Neuronal stem cell (in vitro differentiated cells): ENCODE measurements around the gene JAKMIP2.
"Not testable (repeated sequence)": the region's sequence is repeated elsewhere in the genome, so short reads cannot be mapped to it uniquely, and the experiment has no call there.

ENCODE experiments used
- DNase-seq: peaks from one replicate; pipeline ENCODE4 v3.0.0-alpha.2; 2013; ENCODE audit warnings: low spot score
- H2AFZ ChIP-seq: one replicate; pipeline ENCODE4 v1.6.1; 2013; ENCODE audit warnings: mild to moderate bottlenecking, low read length, inconsistent platforms
- H2AK5ac ChIP-seq: 2 replicates; pipeline ENCODE4 v1.6.1; 2013; ENCODE audit warnings: low read depth, mild to moderate bottlenecking, inconsistent platforms, low read length, moderate library complexity, mixed read lengths
- H2BK120ac ChIP-seq: 2 replicates; pipeline ENCODE4 v1.6.1; 2013; ENCODE audit warnings: low read depth, mild to moderate bottlenecking, inconsistent platforms, low read length, moderate library complexity, mixed read lengths
- H2BK12ac ChIP-seq: one replicate; pipeline ENCODE4 v1.6.1; 2013; ENCODE audit warnings: low read length, inconsistent platforms
- H2BK15ac ChIP-seq: 2 replicates; pipeline ENCODE4 v1.6.1; 2013; ENCODE audit warnings: mild to moderate bottlenecking, low read length, inconsistent platforms, mixed read lengths
- H2BK5ac ChIP-seq: one replicate; pipeline ENCODE4 v1.6.1; 2013; ENCODE audit warnings: inconsistent platforms, mild to moderate bottlenecking, low read length, moderate library complexity
- H3K14ac ChIP-seq: one replicate; pipeline ENCODE4 v1.6.1; 2013; ENCODE audit warnings: low read length, inconsistent platforms
- H3K18ac ChIP-seq: 2 replicates; pipeline ENCODE4 v1.6.1; 2013; ENCODE audit warnings: low read length, inconsistent platforms
- H3K23ac ChIP-seq: 2 replicates; pipeline ENCODE4 v1.6.1; 2013; ENCODE audit warnings: low read depth, mild to moderate bottlenecking, mixed read lengths, low read length, inconsistent platforms; ENCODE audit not compliant: poor library complexity
- H3K27ac ChIP-seq: replicated peaks from 3 replicates; pipeline ENCODE4 v1.5.1; 2013; ENCODE audit warnings: low read length, inconsistent platforms
- H3K27me3 ChIP-seq, 3 experiments: 2 replicates each; pipeline ENCODE4 v1.6.1; 2013; ENCODE audit warnings: low read length in 3 of 3, mild to moderate bottlenecking in 2 of 3, inconsistent platforms in 1 of 3, low read depth in 1 of 3, mixed read lengths in 1 of 3, moderate library complexity in 1 of 3; ENCODE audit not compliant: control insufficient read depth in 3 of 3, insufficient read depth in 3 of 3
- H3K36me3 ChIP-seq, 2 donors: replicated peaks in 1 of 2; 2 replicates each; pipeline ENCODE4 v1.6.1; 2013; ENCODE audit warnings: low read length in 2 of 2; ENCODE audit not compliant: control insufficient read depth in 2 of 2, insufficient read depth in 2 of 2
- H3K4ac ChIP-seq: 2 replicates; pipeline ENCODE4 v1.6.1; 2013; ENCODE audit warnings: inconsistent platforms, mild to moderate bottlenecking, low read length, moderate library complexity
- H3K4me1 ChIP-seq, 2 donors: 1 replicate in 1 of 2; 2 replicates in 1 of 2; pipeline ENCODE4 v1.6.1; 2013; ENCODE audit warnings: low read length in 2 of 2, low read depth in 1 of 2; ENCODE audit not compliant: control insufficient read depth in 2 of 2, insufficient read depth in 1 of 2
- H3K4me2 ChIP-seq: one replicate; pipeline ENCODE4 v1.6.1; 2013; ENCODE audit warnings: mild to moderate bottlenecking, low read length, inconsistent platforms; ENCODE audit not compliant: insufficient read depth, poor library complexity, severe bottlenecking
- H3K4me3 ChIP-seq, 2 donors: 2 replicates each; pipeline ENCODE4 v1.5.1; 2013; ENCODE audit warnings: low read length in 2 of 2, mild to moderate bottlenecking in 2 of 2, inconsistent platforms in 1 of 2, moderate library complexity in 1 of 2
- H3K79me1 ChIP-seq: one replicate; pipeline ENCODE4 v1.6.1; 2013; ENCODE audit warnings: low read depth, mild to moderate bottlenecking, inconsistent platforms, low read length, moderate library complexity
- H3K9ac ChIP-seq: one replicate; pipeline ENCODE4 v1.6.1; 2013; ENCODE audit warnings: mild to moderate bottlenecking, low read depth, low read length, inconsistent platforms; ENCODE audit not compliant: poor library complexity
- H3K9me3 ChIP-seq, 2 donors: replicated peaks in 1 of 2; 2 replicates each; pipeline versions ENCODE3 to v1.6.1; 2013; ENCODE audit warnings: low read length in 2 of 2, mild to moderate bottlenecking in 2 of 2, inconsistent platforms in 1 of 2, low read depth in 1 of 2, mixed read lengths in 1 of 2, moderate library complexity in 1 of 2; ENCODE audit not compliant: control insufficient read depth in 2 of 2, insufficient read depth in 1 of 2
- H4K8ac ChIP-seq: one replicate; pipeline ENCODE4 v1.6.1; 2013; ENCODE audit warnings: low read depth, mild to moderate bottlenecking, inconsistent platforms, low read length, moderate library complexity
- H4K91ac ChIP-seq: one replicate; pipeline ENCODE4 v1.6.1; 2013; ENCODE audit warnings: low read length, low read depth, mild to moderate bottlenecking, inconsistent platforms; ENCODE audit not compliant: poor library complexity
- WGBS, 2 donors: extraction: QIAGEN DNeasy Blood & Tissue Kit; methylation state at CpG; one replicate each; pipeline ENCODE4 v1.1.7; 2013; ENCODE audit warnings: missing lambda C conversion rate in 2 of 2, mixed read lengths in 1 of 2; ENCODE audit not compliant: insufficient read length in 2 of 2, insufficient replicate concordance in 1 of 2; ENCODE audit errors: extremely low coverage in 2 of 2; 5-methylcytosine and 5-hydroxymethylcytosine counted together

The JAKMIP2 gene

DNA sequence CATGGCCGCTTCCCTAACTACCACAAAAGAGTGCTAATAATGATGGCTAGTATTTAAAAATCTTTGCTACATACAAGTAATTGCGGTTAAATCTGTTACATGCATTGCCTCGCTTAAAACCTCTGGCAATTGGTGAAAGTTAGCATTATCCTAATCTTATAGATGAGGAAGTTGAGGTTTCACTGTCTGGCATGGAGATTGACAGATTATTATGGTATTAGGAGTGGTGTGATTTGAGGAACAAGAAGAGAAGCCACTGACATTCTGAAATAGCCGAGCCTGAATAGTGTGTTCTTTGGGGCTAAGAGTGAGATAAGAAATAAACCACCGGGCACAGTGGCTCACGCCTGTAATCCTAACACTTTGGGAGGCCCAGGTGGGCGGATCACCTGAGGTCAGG lies 227.4 kb downstream of the JAKMIP2 start:
- Histone ChIP-seq H4K91ac (no peak overlapping the region), H2BK15ac (no peak overlapping the region), H3K14ac (no peak overlapping the region), H2BK120ac (no peak overlapping the region), H3K4me1 (peaks cover 6 to 21% of the 10 kb centered on the region in 2 donors), H3K4me2 (no peak overlapping the region), H3K9me3 (no peaks in the 10 kb centered on the region), H3K4me3 (no peak overlapping the region), H3K27ac (no peak overlapping the region), H2AFZ (no peak overlapping the region), H3K18ac (no peak overlapping the region), H3K9ac (no peak overlapping the region), H2AK5ac (no peak overlapping the region), H3K36me3 (no peaks in the 10 kb centered on the region), H3K4ac (no peak overlapping the region), H3K79me1 (no peaks in the 10 kb centered on the region), H2BK12ac (no peak overlapping the region), H3K23ac (no peak overlapping the region), H2BK5ac (no peak overlapping the region), H4K8ac (no peak overlapping the region), H3K27me3 (no peaks in the 10 kb centered on the region)
- DNase-seq: no peak
- WGBS, 2 donors: no CpG with 5 or more reads among the region's 7 CpGs

DNA sequence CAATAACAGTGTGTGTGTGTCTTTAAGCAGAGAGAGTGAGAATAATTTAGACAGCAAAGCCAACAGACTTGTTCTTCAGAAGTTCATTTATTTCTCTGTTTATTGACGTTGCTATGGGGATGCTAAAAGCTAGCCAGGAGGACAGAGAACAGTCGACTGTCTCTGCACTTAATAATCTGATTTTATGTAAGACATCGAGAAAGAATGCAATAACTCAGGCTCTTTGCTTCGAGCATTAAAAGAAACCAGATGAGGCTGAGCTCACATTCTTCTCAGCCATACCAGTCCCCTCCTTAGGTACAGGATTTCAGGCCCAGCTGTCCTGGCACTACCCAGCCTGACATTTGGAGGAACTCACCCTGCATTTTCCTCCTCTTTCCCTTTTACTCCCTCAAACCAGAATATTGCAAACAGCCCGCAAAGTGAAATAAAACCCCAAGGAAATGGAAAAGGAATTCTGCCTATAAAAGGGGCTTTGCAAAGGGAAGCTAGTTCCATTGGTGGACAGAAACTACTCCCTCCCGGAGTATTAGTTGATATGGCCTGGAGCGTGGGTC lies 228.2 kb downstream of the JAKMIP2 start:
- no peak overlapping the region for H3K14ac ChIP-seq
- H3K27ac ChIP-seq: no peak overlapping the region
- H3K18ac ChIP-seq: no peak overlapping the region
- H3K9ac ChIP-seq: no peak overlapping the region
- no peaks in the 10 kb centered on the region for H3K79me1 ChIP-seq
- no peak overlapping the region for H4K8ac ChIP-seq
- no peak overlapping the region for H3K23ac ChIP-seq
- no peak overlapping the region for H3K4me3 ChIP-seq
- peaks cover 0 to 3% of the 10 kb centered on the region in 2 donors for H3K9me3 ChIP-seq
- no peak overlapping the region for H2AK5ac ChIP-seq
- no peaks in the 10 kb centered on the region for H3K27me3 ChIP-seq
- H2BK12ac ChIP-seq: no peak overlapping the region
- H2BK5ac ChIP-seq: no peak overlapping the region
- no peak overlapping the region for H3K4ac ChIP-seq
- no peaks in the 10 kb centered on the region for H3K36me3 ChIP-seq
- no peak for DNase-seq
- H3K4me2 ChIP-seq: no peak overlapping the region
- no peak overlapping the region for H2BK120ac ChIP-seq
- WGBS, 2 donors: no CpG with 5 or more reads among the region's 7 CpGs
- H2AFZ ChIP-seq: peak overlapping the region; percentile 72
- H3K4me1 ChIP-seq: peaks cover 4 to 16% of the 10 kb centered on the region in 2 donors
- H4K91ac ChIP-seq: no peak overlapping the region
- no peak overlapping the region for H2BK15ac ChIP-seq

DNA sequence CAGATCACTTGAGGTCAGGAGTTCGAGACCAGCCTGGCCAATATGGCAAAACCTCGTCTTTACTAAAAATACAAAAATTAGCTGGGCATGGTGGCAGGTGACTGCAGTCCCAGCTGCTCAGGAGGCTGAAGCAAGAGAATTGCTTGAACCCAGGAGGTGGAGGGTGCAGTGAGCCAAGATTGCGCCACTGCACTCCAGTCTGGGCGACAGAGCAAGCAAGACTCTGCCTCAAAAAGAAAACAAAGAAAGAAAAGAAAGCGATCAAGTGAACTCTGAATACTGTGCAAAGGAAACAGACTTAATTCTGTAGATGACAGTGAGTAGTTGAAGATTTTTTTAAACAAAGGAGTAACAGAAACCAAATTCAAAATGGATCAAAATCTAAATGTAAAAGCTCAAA lies 228.7 kb downstream of the JAKMIP2 start:
- H2BK5ac ChIP-seq, H2AK5ac ChIP-seq, H4K91ac ChIP-seq, H2BK15ac ChIP-seq, H3K9me3 ChIP-seq, H3K36me3 ChIP-seq, H3K14ac ChIP-seq, H3K4me2 ChIP-seq, H3K27ac ChIP-seq, H3K4ac ChIP-seq, H2BK120ac ChIP-seq, H3K79me1 ChIP-seq, H3K23ac ChIP-seq, H3K18ac ChIP-seq, H2BK12ac ChIP-seq, H3K9ac ChIP-seq, H3K4me3 ChIP-seq, H4K8ac ChIP-seq, H3K27me3 ChIP-seq, DNase-seq: not testable (repeated sequence)
- H2AFZ ChIP-seq: peak overlapping the region; percentile 72
- no CpG with 5 or more reads among the region's 5 CpGs for WGBS, 2 donors
- peaks cover 4 to 16% of the 10 kb centered on the region in 2 donors for H3K4me1 ChIP-seq

DNA sequence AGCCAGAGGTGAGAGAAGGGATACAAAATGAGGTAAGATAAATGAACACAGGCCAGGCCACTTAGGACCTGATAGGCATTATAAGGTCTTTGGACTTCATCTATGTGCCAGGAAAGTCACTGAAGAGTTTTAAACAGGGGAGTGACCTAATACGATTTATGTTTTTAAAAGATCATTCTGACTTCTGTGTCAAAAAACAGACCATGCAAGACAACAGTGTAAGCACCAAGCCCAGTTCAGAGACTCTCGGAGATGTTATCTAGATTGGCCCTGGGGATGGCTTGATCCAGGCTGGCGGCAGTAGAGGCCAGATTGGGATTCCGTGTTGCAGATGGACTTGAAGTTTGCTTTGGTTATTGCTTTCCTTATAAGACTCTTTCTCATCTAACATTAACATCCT lies 229.6 kb downstream of the JAKMIP2 start:
- DNase-seq: no peak
- Histone ChIP-seq H3K9me3 (peaks cover 0 to 3% of the 10 kb centered on the region in 2 donors), H3K4me2 (no peak overlapping the region), H3K14ac (no peak overlapping the region), H3K4ac (no peak overlapping the region), H3K27me3 (no peaks in the 10 kb centered on the region), H3K18ac (no peak overlapping the region), H3K4me3 (no peak overlapping the region), H2AFZ (no peak overlapping the region), H3K27ac (no peak overlapping the region), H3K23ac (no peak overlapping the region), H2BK5ac (no peak overlapping the region), H2BK120ac (no peak overlapping the region), H2BK15ac (no peak overlapping the region), H2BK12ac (no peak overlapping the region), H4K8ac (no peak overlapping the region), H3K79me1 (no peaks in the 10 kb centered on the region), H2AK5ac (no peak overlapping the region), H4K91ac (no peak overlapping the region), H3K4me1 (peaks cover 4 to 12% of the 10 kb centered on the region in 2 donors), H3K9ac (no peak overlapping the region), H3K36me3 (no peaks in the 10 kb centered on the region)
- no CpG with 5 or more reads among the region's 4 CpGs for WGBS, 2 donors
